Measurements from ENCODE around the gene LRRC41.
"Not testable (repeated sequence)": the region's sequence is repeated elsewhere in the genome, so short reads cannot be mapped to it uniquely, and the experiment has no call there.

DNA sequence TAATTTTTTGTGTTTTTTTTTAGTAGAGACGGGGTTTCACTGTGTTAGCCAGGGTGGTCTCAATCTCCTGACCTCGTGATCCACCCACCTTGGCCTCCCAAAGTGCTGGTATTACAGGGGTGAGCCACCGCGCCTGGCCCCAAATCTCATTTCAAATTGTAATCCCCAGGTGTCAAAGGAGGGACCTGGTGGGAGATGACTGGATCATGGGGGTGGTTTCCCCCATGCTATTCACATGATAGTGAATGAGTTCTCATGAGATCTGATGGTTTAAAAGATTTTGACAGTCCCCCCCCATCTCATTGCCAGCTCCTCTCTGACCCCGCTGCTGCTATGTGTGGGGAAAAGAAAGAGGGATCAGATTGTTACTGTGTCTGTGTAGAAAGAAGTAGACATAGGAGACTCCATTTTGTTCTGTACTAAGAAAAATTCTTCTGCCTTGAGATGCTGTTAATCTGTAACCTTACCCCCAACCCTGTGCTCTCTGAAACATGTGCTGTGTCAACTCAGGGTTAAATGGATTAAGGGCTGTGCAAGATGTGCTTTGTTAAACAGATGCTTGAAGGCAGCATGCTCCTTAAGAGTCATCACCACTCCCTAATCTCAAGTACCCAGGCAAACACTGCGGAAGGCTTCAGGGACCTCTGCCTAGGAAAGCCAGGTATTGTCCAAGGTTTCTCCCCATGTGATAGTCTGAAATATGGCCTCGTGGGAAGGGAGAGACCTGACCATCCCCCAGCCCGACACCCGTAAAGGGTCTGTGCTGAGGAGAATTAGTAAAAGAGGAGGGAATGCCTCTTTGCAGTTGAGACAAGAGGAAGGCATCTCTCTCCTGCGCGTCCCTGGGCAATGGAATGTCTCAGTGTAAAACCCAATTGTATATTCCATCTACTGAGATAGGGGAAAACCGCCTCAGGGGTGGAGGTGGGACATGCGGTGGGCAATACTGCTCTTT lies 16.8 kb upstream of the LRRC41 start:
- TF ChIP-seq, protein P1, sequence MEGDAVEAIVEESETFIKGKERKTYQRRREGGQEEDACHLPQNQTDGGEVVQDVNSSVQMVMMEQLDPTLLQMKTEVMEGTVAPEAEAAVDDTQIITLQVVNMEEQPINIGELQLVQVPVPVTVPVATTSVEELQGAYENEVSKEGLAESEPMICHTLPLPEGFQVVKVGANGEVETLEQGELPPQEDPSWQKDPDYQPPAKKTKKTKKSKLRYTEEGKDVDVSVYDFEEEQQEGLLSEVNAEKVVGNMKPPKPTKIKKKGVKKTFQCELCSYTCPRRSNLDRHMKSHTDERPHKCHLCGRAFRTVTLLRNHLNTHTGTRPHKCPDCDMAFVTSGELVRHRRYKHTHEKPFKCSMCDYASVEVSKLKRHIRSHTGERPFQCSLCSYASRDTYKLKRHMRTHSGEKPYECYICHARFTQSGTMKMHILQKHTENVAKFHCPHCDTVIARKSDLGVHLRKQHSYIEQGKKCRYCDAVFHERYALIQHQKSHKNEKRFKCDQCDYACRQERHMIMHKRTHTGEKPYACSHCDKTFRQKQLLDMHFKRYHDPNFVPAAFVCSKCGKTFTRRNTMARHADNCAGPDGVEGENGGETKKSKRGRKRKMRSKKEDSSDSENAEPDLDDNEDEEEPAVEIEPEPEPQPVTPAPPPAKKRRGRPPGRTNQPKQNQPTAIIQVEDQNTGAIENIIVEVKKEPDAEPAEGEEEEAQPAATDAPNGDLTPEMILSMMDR (IDR thresholded peaks at IDR 0.05 in 8 of 11, conservative IDR thresholded peaks at IDR 0.05 in 3 of 11): not testable (repeated sequence)
- TF ChIP-seq POLR2A, POLR2AphosphoS5 (IDR thresholded peaks at IDR 0.05): not testable (repeated sequence)

All from spleen (tissue), 7 donors.